HG03066 (cell line): ENCODE measurements around the gene CALHM4.
"Not testable (repeated sequence)": the region's sequence is repeated elsewhere in the genome, so short reads cannot be mapped to it uniquely, and the experiment has no call there.

Experiments
- ATAC-seq: cut with Tn5 transposase; IDR thresholded peaks from one replicate; pipeline ENCODE4 v1.9.1; 2021; ENCODE audit warnings: low read depth; ENCODE audit not compliant: unreplicated experiment

CALHM4 gene

DNA sequence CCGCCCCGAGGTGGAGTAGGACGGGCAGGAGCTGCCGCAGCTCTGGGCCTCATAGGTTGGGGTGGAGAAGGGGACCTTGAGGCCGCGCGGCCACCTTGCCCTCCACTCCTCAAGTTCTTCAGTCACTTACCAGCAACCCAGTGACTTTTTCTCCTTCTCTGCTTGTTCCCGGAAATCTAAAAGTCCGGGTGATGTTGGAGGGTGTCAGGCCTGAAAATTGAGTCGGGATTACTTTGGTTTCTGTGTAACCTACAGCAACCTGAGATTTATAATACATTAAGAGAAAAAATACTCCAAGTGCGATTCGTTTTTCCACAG lies 18.1 kb downstream of the CALHM4 start:
- ATAC-seq, result no peak

DNA sequence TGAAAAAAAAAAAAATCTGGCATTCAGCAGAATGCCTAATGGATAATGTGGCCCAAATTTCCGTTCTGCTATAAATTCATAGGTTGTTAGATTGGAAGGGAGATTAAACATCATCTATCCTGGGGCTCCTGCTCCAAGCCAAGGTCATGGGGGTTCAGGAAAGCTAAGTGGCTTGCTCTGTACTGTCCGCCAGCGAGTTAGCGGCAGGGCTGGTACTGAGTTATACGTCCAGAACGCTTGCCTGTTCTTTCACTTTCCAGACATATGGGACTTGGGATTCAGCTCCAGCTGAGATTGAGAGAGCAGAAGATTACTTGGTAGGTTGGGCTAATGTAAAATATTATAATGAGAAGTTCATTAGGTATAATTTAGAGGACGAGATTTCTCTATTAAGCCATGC lies 18.6 kb downstream of the CALHM4 start:
- peak; percentile 13 for ATAC-seq

DNA sequence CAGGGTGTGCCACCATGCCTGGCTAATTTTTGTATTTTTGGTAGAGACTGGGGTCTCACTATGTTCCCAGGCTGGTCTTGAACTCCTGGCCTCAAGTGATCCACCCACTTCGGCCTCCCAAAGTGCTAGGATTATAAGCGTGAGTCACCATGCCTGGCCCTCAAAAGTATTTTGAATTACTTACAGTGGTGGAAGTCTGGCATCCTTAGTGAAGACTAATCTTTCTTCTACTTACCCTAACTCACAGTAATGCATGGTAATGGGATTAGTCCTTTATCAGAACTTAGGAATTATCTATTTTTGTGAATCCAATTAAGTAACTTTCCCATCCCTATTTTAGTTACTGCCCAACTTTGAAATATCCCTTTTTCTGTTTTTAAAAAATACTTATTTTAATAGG lies 21.7 kb downstream of the CALHM4 start:
- no peak for ATAC-seq

DNA sequence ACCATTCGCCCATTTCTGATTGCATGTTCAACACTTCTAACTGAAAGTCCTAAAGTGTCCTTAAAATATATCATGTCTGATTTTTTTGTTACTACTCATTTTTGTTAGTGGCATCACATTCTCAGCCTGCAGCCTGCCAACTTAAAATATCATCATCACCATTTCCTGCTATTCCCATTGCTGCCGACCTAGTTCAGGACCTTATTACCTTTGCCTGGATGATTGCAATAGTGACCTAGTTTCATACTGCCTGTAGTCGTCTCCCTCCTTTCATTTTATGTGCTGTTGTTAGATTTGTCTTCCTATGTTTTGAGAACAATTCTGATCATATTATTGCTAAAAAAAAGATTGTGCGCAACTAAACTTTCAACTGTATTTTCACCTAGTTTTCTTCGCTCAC lies 23.9 kb downstream of the CALHM4 start:
- no peak for ATAC-seq

DNA sequence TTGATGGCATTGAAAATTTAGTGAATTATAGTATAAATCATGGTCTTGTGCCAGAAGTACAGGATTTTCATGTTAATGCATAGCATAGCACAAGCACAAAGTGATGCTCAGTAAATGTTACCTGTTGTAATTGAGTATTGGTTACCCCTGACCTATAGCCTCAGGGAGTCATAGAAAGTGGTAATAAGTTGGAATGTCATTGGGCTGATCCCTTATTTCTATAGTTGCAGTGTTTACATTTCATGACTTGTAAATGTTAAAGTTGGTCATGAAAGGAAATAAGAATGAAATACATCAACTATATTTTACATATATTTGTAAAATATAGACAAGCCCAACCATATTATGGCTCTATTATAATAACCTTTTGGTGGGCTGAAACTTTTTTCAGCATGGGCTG lies 24.8 kb downstream of the CALHM4 start:
- no peak for ATAC-seq

DNA sequence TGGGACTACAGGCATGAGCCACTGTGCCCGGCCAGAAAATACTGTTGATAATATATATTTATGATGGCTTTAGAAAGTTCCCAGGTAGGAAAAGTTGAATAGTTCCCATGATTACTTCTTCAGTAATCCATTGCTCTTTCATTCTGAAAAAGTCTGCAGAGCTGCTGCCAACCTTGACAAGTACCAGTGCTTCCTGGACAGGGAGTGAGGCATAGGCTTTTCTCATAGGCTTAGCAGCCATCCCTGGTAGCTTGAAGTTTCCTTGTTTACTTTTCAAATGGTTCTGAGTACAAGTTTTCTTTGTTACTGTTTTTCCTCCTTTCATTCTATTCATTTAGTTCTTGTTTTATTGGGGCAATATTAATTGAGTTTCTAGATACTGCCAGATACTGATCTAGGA lies 25.6 kb downstream of the CALHM4 start:
- ATAC-seq, result no peak

DNA sequence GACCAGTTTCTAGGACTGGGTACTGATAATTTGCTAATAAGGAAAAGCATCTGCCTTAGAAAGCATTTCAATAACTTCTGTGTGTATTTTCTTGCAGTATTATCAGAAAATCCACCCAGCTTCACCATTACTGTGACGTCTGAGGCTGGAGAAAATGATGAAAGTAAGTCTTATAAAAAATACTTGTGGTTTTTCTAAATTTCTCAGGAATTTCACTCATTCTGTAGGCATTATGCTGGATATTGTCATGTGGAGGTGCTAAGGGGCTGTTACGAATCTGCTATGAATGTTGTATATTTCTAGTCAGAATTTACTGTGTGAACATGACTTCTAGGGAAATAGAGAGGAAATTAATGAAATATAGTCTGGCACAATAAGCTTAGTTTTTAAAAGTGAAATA lies 26.6 kb downstream of the CALHM4 start:
- no peak for ATAC-seq

DNA sequence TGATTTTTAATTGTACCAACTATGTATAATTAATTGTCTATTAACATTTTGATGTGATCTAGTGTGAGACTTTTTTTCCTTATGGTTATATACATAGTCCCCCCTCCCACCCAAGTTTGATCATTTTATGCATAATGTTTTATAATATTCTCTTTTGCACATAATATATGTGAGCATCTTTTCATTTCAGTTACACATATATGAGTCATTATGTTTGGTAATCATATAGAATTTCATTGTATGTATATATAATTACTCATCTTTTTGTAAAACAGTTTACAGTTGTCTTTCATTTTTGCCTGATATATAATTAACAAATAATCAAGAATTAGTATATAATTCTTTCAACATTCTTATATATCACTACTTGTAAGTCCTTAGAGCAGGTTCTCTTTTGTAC lies 32.7 kb downstream of the CALHM4 start:
- no peak for ATAC-seq

DNA sequence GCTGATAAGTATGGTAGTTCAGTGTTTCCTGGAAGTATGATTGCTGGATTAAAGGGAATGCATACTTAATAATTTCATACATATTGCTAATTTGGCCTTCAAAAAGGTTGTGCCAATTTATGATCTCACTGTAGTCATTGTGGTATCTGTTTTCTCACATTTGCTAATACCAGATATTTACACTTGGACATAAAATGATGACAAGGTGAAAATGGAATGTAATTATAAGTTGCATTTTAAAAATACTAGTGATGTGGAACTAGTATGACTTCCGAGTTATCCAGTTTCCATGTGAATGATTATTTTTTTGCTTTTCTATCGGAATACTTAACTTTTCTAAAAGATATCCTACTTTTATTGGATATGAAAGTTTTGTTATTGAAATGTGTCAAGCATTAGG lies 33.2 kb downstream of the CALHM4 start:
- ATAC-seq, result no peak

DNA sequence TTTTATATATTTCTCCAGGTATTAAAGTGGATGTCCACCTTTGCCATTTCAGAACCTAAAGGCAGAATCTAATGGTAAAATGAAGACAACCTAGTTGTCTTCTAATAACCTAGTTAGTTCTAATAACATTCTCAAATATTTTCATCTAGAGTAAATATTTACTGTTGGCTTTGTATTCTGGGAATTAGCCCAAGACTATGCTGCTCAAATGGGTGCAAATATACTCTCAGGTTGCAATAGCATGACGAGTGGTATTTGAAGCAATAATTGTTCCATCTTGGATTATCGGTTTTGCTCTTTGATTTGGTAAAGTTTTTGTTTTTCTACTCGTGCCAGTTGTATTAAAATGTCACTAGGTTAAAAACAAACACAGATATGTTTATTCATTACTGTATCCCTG lies 41.7 kb downstream of the CALHM4 start:
- ATAC-seq, result no peak

DNA sequence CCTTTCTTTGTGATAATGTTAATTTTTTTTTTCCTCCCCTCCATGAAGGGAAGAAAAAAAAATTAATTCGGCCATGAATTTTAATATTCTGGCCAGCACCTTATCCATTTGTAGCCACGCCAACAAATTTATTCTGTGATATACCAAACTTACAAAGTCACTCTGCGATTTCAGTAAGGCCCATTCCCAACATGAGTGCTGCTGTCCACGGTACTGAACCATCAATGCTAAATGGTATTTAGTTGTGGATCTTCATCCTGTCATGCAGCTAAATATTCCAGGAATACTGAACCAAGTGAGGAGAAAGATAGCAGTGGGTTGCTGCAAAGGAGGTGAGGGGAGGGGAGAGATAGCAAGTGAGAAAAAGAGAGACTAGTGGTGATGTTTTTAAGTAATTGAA lies 43.3 kb downstream of the CALHM4 start:
- no peak for ATAC-seq

DNA sequence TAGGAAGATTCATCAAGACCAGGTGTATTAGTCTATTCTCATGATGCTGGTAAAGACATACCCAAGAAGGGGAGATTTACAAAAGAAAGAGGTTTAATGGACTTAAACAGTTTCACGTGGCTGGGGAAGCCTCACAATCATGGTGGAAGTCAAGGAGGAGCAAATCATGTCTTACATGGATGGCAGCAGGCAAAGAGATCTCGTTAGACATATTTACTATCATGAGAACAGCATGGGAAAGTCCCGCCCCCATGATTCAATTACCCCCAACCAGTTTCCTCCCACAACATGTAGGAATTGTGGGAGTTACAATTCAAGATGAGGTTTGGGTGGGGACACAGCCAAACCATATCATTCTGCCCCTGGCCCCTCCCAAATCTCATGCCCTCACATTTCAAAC lies 50.4 kb downstream of the CALHM4 start:
- not testable (repeated sequence) for ATAC-seq

DNA sequence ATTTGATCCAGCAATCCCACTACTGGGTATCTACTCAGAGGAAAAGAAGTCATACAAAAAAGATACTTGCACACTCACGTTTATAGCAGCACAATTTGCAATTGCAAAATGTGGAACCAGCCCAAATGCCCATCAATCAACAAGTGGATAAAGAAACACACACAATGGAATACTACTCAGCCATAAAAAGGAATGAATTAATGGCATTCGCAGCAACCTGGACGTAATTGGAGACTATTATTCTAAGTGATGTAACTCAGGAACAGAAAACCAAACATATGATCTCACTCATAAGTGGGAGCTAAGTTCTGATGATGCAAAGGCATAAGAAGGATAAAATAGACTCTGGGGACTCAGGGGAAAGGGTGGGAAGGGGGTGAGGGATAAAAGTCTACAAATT lies 51.3 kb downstream of the CALHM4 start:
- not testable (repeated sequence) for ATAC-seq

DNA sequence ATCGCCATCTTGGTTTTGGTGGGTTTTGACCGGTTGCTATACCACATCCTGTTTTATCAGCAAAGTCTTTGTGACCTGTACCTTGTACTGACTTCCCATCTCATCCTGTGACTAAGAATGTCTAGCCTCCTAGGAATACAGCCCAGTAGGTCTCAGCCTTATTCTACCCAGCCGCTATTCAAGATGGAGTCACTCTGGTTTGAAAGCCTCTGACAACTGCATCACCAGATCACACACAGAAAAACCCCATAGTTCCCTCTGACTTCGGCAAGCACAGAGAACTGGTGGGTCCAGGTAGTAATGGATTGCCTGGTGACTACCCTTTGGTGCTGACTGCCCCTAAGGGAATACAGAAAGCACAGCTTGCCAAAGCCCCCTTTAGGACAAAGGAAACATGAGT lies 52.4 kb downstream of the CALHM4 start:
- no peak for ATAC-seq
